H9 (cell line): Measurements from ENCODE around the gene EPB41L1. TPM values are rescaled to one million over a fixed set of nuclear protein-coding genes. Genes with fewer than 3 reads are reported as not detected.

ENCODE experiments used
- DNase-seq: peaks from one replicate; pipeline ENCODE4 v3.0.0-alpha.2; 2017
- H2AFZ ChIP-seq: one replicate; pipeline ENCODE4 v1.6.1; 2013; ENCODE audit warnings: mild to moderate bottlenecking, low read length, control low read depth, moderate library complexity
- H2AK5ac ChIP-seq: 2 replicates; pipeline ENCODE4 v1.6.1; 2013; ENCODE audit warnings: low read length, control low read depth, mixed read lengths; ENCODE audit not compliant: insufficient read length
- H2BK120ac ChIP-seq: one replicate; pipeline ENCODE4 v1.6.1; 2013; ENCODE audit warnings: low read depth, mild to moderate bottlenecking, low read length, control low read depth, inconsistent platforms; ENCODE audit not compliant: poor library complexity, severe bottlenecking
- H2BK12ac ChIP-seq: 2 replicates; pipeline ENCODE4 v1.6.1; 2013; ENCODE audit warnings: low read length, control low read depth, mixed read lengths, low read depth; ENCODE audit not compliant: insufficient read length
- H2BK15ac ChIP-seq: 2 replicates; pipeline ENCODE4 v1.6.1; 2013; ENCODE audit warnings: low read depth, low read length, control low read depth
- H2BK20ac ChIP-seq: one replicate; pipeline ENCODE4 v1.6.1; 2013; ENCODE audit warnings: low read depth, mild to moderate bottlenecking, low read length, control low read depth, inconsistent platforms; ENCODE audit not compliant: poor library complexity, severe bottlenecking
- H2BK5ac ChIP-seq: 2 replicates; pipeline ENCODE4 v1.6.1; 2013; ENCODE audit warnings: low read length, control low read depth, mixed read lengths; ENCODE audit not compliant: insufficient read length
- H3K14ac ChIP-seq: 2 replicates; pipeline ENCODE4 v1.6.1; 2013; ENCODE audit warnings: low read length, control low read depth; ENCODE audit not compliant: insufficient read depth
- H3K18ac ChIP-seq: 2 replicates; pipeline ENCODE4 v1.6.1; 2013; ENCODE audit warnings: low read depth, mild to moderate bottlenecking, mixed read lengths, low read length, control low read depth; ENCODE audit not compliant: insufficient read length
- H3K23ac ChIP-seq: 2 replicates; pipeline ENCODE4 v1.6.1; 2013; ENCODE audit warnings: low read length, control low read depth, mixed read lengths, low read depth; ENCODE audit not compliant: insufficient read length
- H3K23me2 ChIP-seq: 2 replicates; pipeline ENCODE4 v1.6.1; 2013; ENCODE audit warnings: low read depth, mild to moderate bottlenecking, mixed read lengths, low read length, control low read depth; ENCODE audit not compliant: insufficient read length, poor library complexity, severe bottlenecking
- H3K27ac ChIP-seq: 2 replicates; pipeline ENCODE4 v1.5.1; 2013; ENCODE audit warnings: low read length, control low read depth, mixed read lengths, low read depth; ENCODE audit not compliant: insufficient read length
- H3K27me3 ChIP-seq: 2 replicates; pipeline ENCODE4 v1.6.1; 2013; ENCODE audit warnings: low read length, control low read depth, inconsistent platforms; ENCODE audit not compliant: insufficient read depth
- H3K4ac ChIP-seq: 2 replicates; pipeline ENCODE4 v1.6.1; 2013; ENCODE audit warnings: low read depth, mild to moderate bottlenecking, control low read depth, inconsistent platforms, low read length, moderate library complexity
- H3K4me1 ChIP-seq: 2 replicates; pipeline ENCODE4 v1.6.1; 2013; ENCODE audit warnings: low read length, control low read depth, inconsistent platforms; ENCODE audit not compliant: insufficient read depth
- H3K4me2 ChIP-seq: 2 replicates; pipeline ENCODE4 v1.6.1; 2013; ENCODE audit warnings: low read length, control low read depth, mixed read lengths; ENCODE audit not compliant: insufficient read length, insufficient read depth
- H3K56ac ChIP-seq: 2 replicates; pipeline ENCODE4 v1.6.1; 2013; ENCODE audit warnings: low read depth, mild to moderate bottlenecking, mixed read lengths, low read length, control low read depth; ENCODE audit not compliant: insufficient read length
- H3K79me1 ChIP-seq: 2 replicates; pipeline ENCODE4 v1.6.1; 2013; ENCODE audit warnings: low read depth, mild to moderate bottlenecking, moderate library complexity, low read length, control low read depth, inconsistent platforms; ENCODE audit not compliant: insufficient read depth, poor library complexity, severe bottlenecking
- H3K79me2 ChIP-seq: 2 replicates; pipeline ENCODE4 v1.6.1; 2013; ENCODE audit warnings: low read length, control low read depth, inconsistent platforms; ENCODE audit not compliant: insufficient read depth
- H3K9ac ChIP-seq: 2 replicates; pipeline ENCODE4 v1.6.1; 2013; ENCODE audit warnings: low read length, control low read depth, mixed read lengths; ENCODE audit not compliant: insufficient read length; ENCODE audit errors: extremely low read depth
- H3K9me3 ChIP-seq: one replicate; pipeline ENCODE4 v1.6.1; 2013; ENCODE audit warnings: low read depth, low read length, inconsistent platforms; ENCODE audit not compliant: control insufficient read depth
- H3T11ph ChIP-seq: one replicate; pipeline ENCODE4 v1.6.1; 2013; ENCODE audit warnings: mild to moderate bottlenecking, low read length, control low read depth, inconsistent platforms
- H4K20me1 ChIP-seq: one replicate; pipeline ENCODE4 v1.6.1; 2013; ENCODE audit not compliant: control insufficient read depth, insufficient read length, insufficient read depth
- H4K5ac ChIP-seq: 2 replicates; pipeline ENCODE4 v1.6.1; 2013; ENCODE audit warnings: low read depth, mild to moderate bottlenecking, mixed read lengths, low read length, control low read depth; ENCODE audit not compliant: insufficient read length
- H4K8ac ChIP-seq: replicated peaks from 2 replicates; pipeline ENCODE4 v1.6.1; 2013; ENCODE audit warnings: low read length, control low read depth, mixed read lengths, low read depth; ENCODE audit not compliant: insufficient read length
- H4K91ac ChIP-seq: 2 replicates; pipeline ENCODE4 v1.6.1; 2013; ENCODE audit warnings: low read depth, mild to moderate bottlenecking, moderate library complexity, mixed read lengths, low read length, control low read depth; ENCODE audit not compliant: insufficient read length
- H3K27ac Mint-ChIP-seq, 3 experiments: 2 replicates in 2 of 3; 3 replicates in 1 of 3; pipeline ENCODE4 v1.8.0; 2020 to 2021; ENCODE audit warnings: mixed read lengths in 3 of 3, mild to moderate bottlenecking in 1 of 3, moderate library complexity in 1 of 3
- H3K27me3 Mint-ChIP-seq: 2 replicates; pipeline ENCODE4 v1.8.0; 2021; ENCODE audit warnings: low read depth, mild to moderate bottlenecking, moderate library complexity, mixed read lengths
- H3K36me3 Mint-ChIP-seq, 3 experiments: 2 replicates in 2 of 3; 3 replicates in 1 of 3; pipeline ENCODE4 v1.8.0; 2020 to 2021; ENCODE audit warnings: low read depth in 3 of 3, mixed read lengths in 3 of 3; ENCODE audit not compliant: insufficient read depth in 1 of 3
- H3K4me1 Mint-ChIP-seq, 2 experiments: 2 replicates each; pipeline ENCODE4 v1.8.0; 2020; ENCODE audit warnings: mixed read lengths in 2 of 2
- H3K4me3 Mint-ChIP-seq, 2 experiments: 2 replicates in 1 of 2; 3 replicates in 1 of 2; pipeline ENCODE4 v1.8.0; 2020 to 2021; ENCODE audit warnings: mild to moderate bottlenecking in 2 of 2, mixed read lengths in 2 of 2, moderate library complexity in 1 of 2
- H3K9me3 Mint-ChIP-seq, 2 experiments: 2 replicates in 1 of 2; 3 replicates in 1 of 2; pipeline ENCODE4 v1.8.0; 2020; ENCODE audit warnings: mild to moderate bottlenecking in 2 of 2, mixed read lengths in 2 of 2, moderate library complexity in 1 of 2
- CTCF ChIP-seq: fragments of 200-600 bp; sonication (generic); conservative IDR thresholded peaks from 3 replicates; pipeline ENCODE4 v1.8.0; 2021; ENCODE audit warnings: antibody characterized with exemption, mild to moderate bottlenecking
- WGBS: extraction: QIAGEN DNeasy Blood & Tissue Kit; methylation state at CpG from one replicate; pipeline ENCODE4 v1.1.7; 2013; ENCODE audit warnings: missing lambda C conversion rate, low lambda C conversion rate, mixed read lengths; ENCODE audit not compliant: insufficient read length; ENCODE audit errors: extremely low coverage; 5-methylcytosine and 5-hydroxymethylcytosine counted together
- long read RNA-seq: library from polyadenylated mRNA; unstranded; transcript quantifications from one replicate; pipeline ENCODE4 v2.0.0, GENCODE V29; 2020
- total RNA-seq: library from RNA; stranded (reverse); gene quantifications from 2 replicates; pipeline ENCODE4 v1.2.1, GENCODE V29; 2021

Gene EPB41L1
- 29.9 and 31.1 TPM in 2 replicates for total RNA-seq
- long read RNA-seq, partial matches to known transcripts = 7 of 11 reads
- long read RNA-seq, other reads (novel, unspliced or antisense) = 4 of 11 reads

- no peak within 1 kb of the TSS for H2AFZ ChIP-seq
- peaks cover 10% of the 10 kb centered on the region for H3K23me2 ChIP-seq
- H3K4me1 ChIP-seq = no peaks in the 10 kb centered on the region; the same call in 1 of the 2 replicates
- Mint-ChIP-seq H3K27ac (no peak within 1 kb of the TSS; a peak in 1 of 7 replicates), H3K27me3 (peaks cover 32% of the 10 kb centered on the region), H3K4me1 (peaks cover 20 to 33% of the 10 kb centered on the region in 2 experiments), H3K9me3 (no peaks in the 10 kb centered on the region), H3K4me3 (peak within 1 kb of the TSS; percentile 65 to 86), H3K36me3 (no peaks in the 10 kb centered on the region)
- no peak within 1 kb of the TSS for H4K8ac ChIP-seq
- WGBS = no CpG with 5 or more reads among the region's 51 CpGs
- H3K23ac ChIP-seq = no peak within 1 kb of the TSS
- H3K14ac ChIP-seq = no peak within 1 kb of the TSS; the same call in 1 of the 2 replicates
- H4K91ac ChIP-seq = no peak within 1 kb of the TSS
- no peak for TF ChIP-seq CTCF
- peak; percentile 65 for DNase-seq
- H3K9me3 ChIP-seq = no peaks in the 10 kb centered on the region
- H2BK5ac ChIP-seq = no peak within 1 kb of the TSS
- no peaks in the 10 kb centered on the region; the same call in 1 of the 2 replicates for H3K27me3 ChIP-seq
- H2BK15ac ChIP-seq = no peak within 1 kb of the TSS
- H3K56ac ChIP-seq = no peak within 1 kb of the TSS
- no peak within 1 kb of the TSS for H4K5ac ChIP-seq
- H3K18ac ChIP-seq = no peak within 1 kb of the TSS
- no peak within 1 kb of the TSS for H3T11ph ChIP-seq
- no peak within 1 kb of the TSS for H3K27ac ChIP-seq
- no peak within 1 kb of the TSS for H3K4ac ChIP-seq
- no peaks in the 10 kb centered on the region for H3K79me2 ChIP-seq
- no peak within 1 kb of the TSS for H3K9ac ChIP-seq
- no peaks in the 10 kb centered on the region for H3K79me1 ChIP-seq
- H2BK12ac ChIP-seq = no peak within 1 kb of the TSS
- H2BK120ac ChIP-seq = no peak within 1 kb of the TSS
- H2AK5ac ChIP-seq = no peak within 1 kb of the TSS
- H4K20me1 ChIP-seq = no peaks in the 10 kb centered on the region
- H2BK20ac ChIP-seq = no peak within 1 kb of the TSS
- peak within 1 kb of the TSS; percentile 42 for H3K4me2 ChIP-seq
These were observed at the start of gene EPB41L1 for GRCh38 chr20:36154700-36155628. Gene EPB41L1 (plus strand): TSS chr20:36154740. CDS start chr20:36173778, 19,038 bp downstream.
